Heart right ventricle (tissue), 16 donors: Measurements from ENCODE around the gene FTH1. TPM values are rescaled to one million over a fixed set of nuclear protein-coding genes. Genes with fewer than 3 reads are reported as not detected.

Experiments
- ATAC-seq, 8 donors: fragments of 200-7000 bp; cut with Tn5 transposase; one replicate each; pipeline ENCODE4 v1.9.1; 2020; ENCODE audit warnings: mild to moderate bottlenecking in 8 of 8, moderate library complexity in 8 of 8, moderate number of reproducible peaks in 1 of 8
- DNase-seq, 2 donors: peaks; one replicate each; pipeline ENCODE4 v3.0.0-alpha.2; 2020
- H3K27ac ChIP-seq, 10 donors: fragments of 200-600 bp; sonication (generic) in 2 of 10; one replicate each; pipeline versions ENCODE4 v1.5.0 to v1.8.0; 2020 to 2022; ENCODE audit warnings: mild to moderate bottlenecking in 3 of 10
- H3K27me3 ChIP-seq, 7 donors: fragments of 200-600 bp; one replicate each; pipeline ENCODE4 v1.8.0; 2021 to 2022; ENCODE audit warnings: mild to moderate bottlenecking in 2 of 7
- H3K36me3 ChIP-seq, 9 donors: fragments of 200-600 bp; sonication (generic) in 1 of 9; one replicate each; pipeline versions ENCODE4 v1.5.0 to v1.8.0; 2020 to 2022; ENCODE audit warnings: mild to moderate bottlenecking in 2 of 9
- H3K4me1 ChIP-seq, 9 donors: fragments of 200-600 bp; sonication (generic) in 1 of 9; one replicate each; pipeline versions ENCODE4 v1.5.0 to v1.8.0; 2020 to 2022; ENCODE audit warnings: mild to moderate bottlenecking in 4 of 9
- H3K4me3 ChIP-seq, 10 donors: fragments of 200-600 bp; sonication (generic) in 2 of 10; one replicate each; pipeline versions ENCODE4 v1.5.0 to v1.8.0; 2020 to 2022; ENCODE audit warnings: mild to moderate bottlenecking in 7 of 10, moderate library complexity in 2 of 10
- H3K9me3 ChIP-seq, 11 donors: fragments of 200-600 bp in 10 of 11; sonication (generic) in 2 of 11; one replicate each; pipeline versions ENCODE4 v1.5.0 to v1.8.0; 2013 to 2022; ENCODE audit warnings: mild to moderate bottlenecking in 2 of 11, control low read depth in 1 of 11, moderate library complexity in 1 of 11
- CTCF ChIP-seq, 9 donors: fragments of 200-600 bp; sonication (generic) in 2 of 9; IDR thresholded peaks; one replicate each; pipeline versions ENCODE4 v1.5.0 to v1.8.0; 2021 to 2022; ENCODE audit warnings: antibody characterized with exemption in 9 of 9, mild to moderate bottlenecking in 5 of 9, moderate library complexity in 1 of 9
- WGBS, 2 donors: extraction: QIAGEN DNeasy Blood & Tissue Kit; methylation state at CpG; one replicate each; pipeline ENCODE4 v1.1.7; 2013; ENCODE audit warnings: inconsistent platforms in 1 of 2; 5-methylcytosine and 5-hydroxymethylcytosine counted together
- intact Hi-C, 10 donors: fragments of 100-400 bp; cut with DNase I; formaldehyde crosslinking; loops; one replicate each; pipeline versions ENCODE4 v1.11.1 to v1.14.2; 2022
- polyA plus RNA-seq, 2 donors: library from polyadenylated mRNA; stranded (reverse); fragments of 200-250 nt; gene quantifications; one replicate each; pipeline ENCODE4 v1.2.3, GENCODE V29; 2013
- total RNA-seq, 10 donors: library from RNA; stranded (reverse); fragmentation: NEBNext Ultra II Directional in 3 of 10; extraction: Animal tissue kit (Norgen Biotek cat#: 25700) in 3 of 10; gene quantifications; one replicate each; pipeline versions ENCODE4 v1.2.1 to v1.2.4, GENCODE V29; 2021 to 2023
- donor health status: Arrhythmogenic right ventricular cardiomyopathy.
- donor health status: ischemic (EF 13 %, LVEDD 7.1; RV severe dilation, severe dysfunction).
- donor health status: healthy with polysubstance abuse.
- donor health status: DM: no; HTN: yes; CAD: no.
- donor health status: DM: no; HTN: no; CAD: no.
- donor health status: ischemic (EF 25% LVEDD 6.9; RV normal size, moderate dysfunction).
- donor health status: ischemic (EF 25% LVEDD 5.7; RV mildly dilated, moderate dysfunction).
- donor health status: healthy.
- donor health status: DM: yes; HTN: yes; CAD: no.
- donor health status: Ischemic cardiomyopathy.
- donor health status: ischemic (EF 35%, LVEDD 5.7; RV mildly dilated, moderate dysfunction).
- donor health status: nonischemic (EF 11% LVEDD 7.7; RV severe dilation, severe dysfunction).
- donor health status: DM: yes; HTN: yes; CAD: no.
- donor health status: PGD.
- donor health status: ischemic (EF 29% LVEDD 5.4; RV normal size, mild dysfunction).
- donor health status: nonischemic (EF 23%, LVEDD 6.1; RV moderate dilation, normal function).

The FTH1 gene
- total and polyA plus RNA-seq, 12 donors = 1,346 to 5,199 (median 2,962) TPM

- intact Hi-C loops = loop anchor here in 4 of 10 donors (2.0 to 10.0 kb wide), 3 partner anchors 53 to 155 kb away; partner anchors contain the start of gene FADS1 (in 1 of the 4)
- Histone ChIP-seq H3K4me3 (peak overlapping the region in 2 of 10 donors; percentile 23 to 28), H3K27ac (peak overlapping the region; percentile 86 to 100 (median 95)), H3K4me1 (peaks cover 23 to 90% (median 76%) of the 10 kb centered on the region in 9 donors), H3K36me3 (no peaks in the 10 kb centered on the region), H3K27me3 (no peaks in the 10 kb centered on the region), H3K9me3 (no peaks in the 10 kb centered on the region)
- ATAC-seq = no peak
- no peak for DNase-seq
- TF ChIP-seq CTCF (IDR thresholded peaks at IDR 0.05) = no peak
- 36 to 40% methylated on average over 7 of the region's 7 CpGs for WGBS, 2 donors
These were observed 4.8 kb upstream of the FTH1 start for GRCh38 chr11:61972112-61972671.

GRCh38 chr11:61971248-61972111 lies 4.0 kb upstream of the FTH1 start:
- peaks cover 23 to 84% (median 76%) of the 10 kb centered on the region in 9 donors for H3K4me1 ChIP-seq
- peak overlapping the region in 3 of 10 donors; percentile 7 to 28 (median 23) for H3K4me3 ChIP-seq
- 9 to 14% methylated on average over 16 of the region's 16 CpGs for WGBS, 2 donors
- H3K27ac ChIP-seq = peak overlapping the region; percentile 86 to 100 (median 95)
- intact Hi-C loops = loop anchor here in 5 of 10 donors (2.0 to 10.0 kb wide), 3 partner anchors 53 to 154 kb away; partner anchors contain the start of gene FADS1 (in 1 of the 5)
- DNase-seq = peak; percentile 97 to 99
- ATAC-seq = peak; percentile 64 to 85 (median 80)
- no peak for TF ChIP-seq CTCF (IDR thresholded peaks at IDR 0.05)
- no peaks in the 10 kb centered on the region for H3K27me3 ChIP-seq
- peaks cover 0 to 4% (median 0%) of the 10 kb centered on the region in 9 donors for H3K36me3 ChIP-seq
- no peaks in the 10 kb centered on the region for H3K9me3 ChIP-seq

- Histone ChIP-seq H3K4me1 (peaks cover 23 to 81% (median 73%) of the 10 kb centered on the region in 9 donors), H3K27me3 (no peaks in the 10 kb centered on the region), H3K9me3 (no peaks in the 10 kb centered on the region), H3K4me3 (peak overlapping the region in 1 of 10 donors; percentile 93), H3K36me3 (peaks cover 0 to 18% (median 5%) of the 10 kb centered on the region in 9 donors), H3K27ac (peak overlapping the region; percentile 86 to 100 (median 95))
- TF ChIP-seq CTCF (IDR thresholded peaks at IDR 0.05) = no peak
- WGBS, 2 donors = 90 to 94% methylated on average over 2 of the region's 2 CpGs
- DNase-seq (no peak), ATAC-seq (no peak)
- intact Hi-C loops = loop anchor here in 6 of 10 donors (2.0 to 10.0 kb wide), 7 partner anchors 55 to 815 kb away; partner anchors contain the start of gene FADS1 (in 1 of the 6)
These were observed 2.6 kb upstream of the FTH1 start for GRCh38 chr11:61969838-61970662.
